Measurements from ENCODE around the gene ABHD14A.

The ABHD14A gene

DNA sequence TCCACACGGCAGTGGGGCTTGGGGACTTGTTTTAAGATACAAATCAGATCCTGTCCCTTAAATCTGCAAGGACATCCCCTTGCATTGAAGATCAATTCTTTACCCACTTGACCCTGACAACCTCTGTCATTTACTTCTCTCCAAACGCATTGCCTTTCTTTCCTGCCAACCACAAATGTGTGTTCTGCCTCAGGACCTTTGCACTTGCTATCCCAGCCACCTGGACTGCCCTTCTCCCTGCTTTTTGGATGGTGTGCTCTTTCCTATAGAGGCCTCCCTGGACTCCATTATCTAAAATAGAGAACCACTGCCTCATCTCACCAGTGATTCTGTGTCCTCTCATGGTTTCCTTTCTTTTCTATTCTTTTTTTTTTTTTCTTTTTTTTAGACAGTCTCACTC, 22.3 kb downstream of the ABHD14A start:
- no peak for DNase-seq (ENCODE audit: low spot score)

DNA sequence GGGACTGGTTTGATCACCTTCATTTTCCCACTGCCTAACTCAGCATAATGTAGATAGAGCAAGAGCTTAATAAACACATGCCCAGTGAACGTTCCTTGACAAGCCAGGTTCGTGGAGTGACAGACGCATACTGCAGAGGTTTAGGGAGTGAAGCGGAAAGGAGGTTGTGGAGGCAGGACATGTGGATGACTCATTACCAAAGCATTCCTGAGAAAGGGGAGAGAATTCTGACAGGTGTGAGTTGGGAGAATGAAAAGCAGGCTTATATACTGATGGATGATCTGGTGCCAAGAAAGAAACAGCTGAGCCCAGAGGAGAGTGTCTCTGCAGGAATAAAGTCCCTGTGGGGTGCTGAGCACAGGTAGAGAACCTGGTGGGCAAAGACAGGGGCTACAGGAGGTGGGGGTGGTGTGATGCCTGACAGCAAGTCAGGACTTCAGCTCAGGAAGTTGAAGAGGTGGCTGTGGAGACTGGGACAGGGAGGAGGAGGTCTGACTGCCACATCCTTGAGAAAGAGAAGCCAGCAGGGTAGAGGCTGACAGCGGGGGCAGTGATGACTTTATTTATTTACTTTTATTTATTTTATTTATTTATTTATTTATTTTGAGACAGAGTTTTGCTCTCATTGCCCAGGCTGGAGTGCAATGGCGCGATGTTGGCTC, 23.2 kb downstream of the ABHD14A start:
- DNase-seq (ENCODE audit: low spot score), result no peak

DNA sequence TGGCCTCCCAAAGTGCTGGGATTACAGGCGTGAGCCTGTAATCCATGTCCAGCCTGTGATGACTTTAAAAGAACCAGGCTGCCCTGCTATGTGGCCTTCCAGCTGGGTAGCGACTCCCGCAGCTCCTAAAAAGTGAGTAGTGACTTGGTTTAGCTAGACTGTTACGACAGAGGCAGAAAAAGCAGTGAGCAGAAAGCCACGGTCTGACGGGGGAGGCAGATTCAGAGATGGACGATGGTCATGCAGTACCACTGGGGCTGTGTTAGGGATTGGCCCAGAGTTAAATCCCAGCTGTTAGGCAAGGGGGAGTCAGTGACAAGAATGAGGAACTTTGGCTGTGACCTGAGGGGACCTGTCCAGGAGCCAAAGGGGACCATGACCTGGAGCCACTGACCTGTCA, 23.9 kb downstream of the ABHD14A start:
- no peak for DNase-seq (ENCODE audit: low spot score)

GRCh38 chr3:51999846-52000245, 25.0 kb downstream of the ABHD14A start:
- peak; percentile 81 for DNase-seq (ENCODE audit: low spot score)

DNA sequence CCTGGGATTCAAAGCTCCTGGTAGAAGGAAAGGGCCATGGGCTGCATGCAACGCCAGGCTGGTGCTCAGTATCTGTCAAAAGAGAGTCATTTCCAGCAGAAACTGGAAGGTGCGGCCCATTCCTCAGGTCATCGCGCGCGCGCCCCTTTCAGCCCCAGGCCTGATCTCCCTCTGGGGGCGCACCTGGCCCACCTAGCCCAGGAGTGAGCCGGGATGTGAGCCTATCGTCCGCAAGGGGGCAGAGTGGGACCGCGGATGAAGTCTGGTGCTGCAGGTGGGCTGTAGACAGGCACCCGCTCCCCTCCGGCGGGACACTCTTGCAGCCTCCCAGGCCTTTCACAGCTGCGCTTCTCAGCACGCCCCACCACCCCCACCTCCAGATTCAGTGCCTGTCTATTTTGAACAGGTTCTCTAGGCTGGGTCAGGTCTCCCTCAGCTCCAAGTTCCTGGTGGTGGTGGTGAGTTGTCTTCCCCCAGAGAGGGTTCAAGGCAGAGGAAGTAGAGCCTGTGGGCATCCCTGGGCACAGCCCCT, 26.6 kb downstream of the ABHD14A start:
- DNase-seq (ENCODE audit: low spot score), result peak; percentile 74

- DNase-seq (ENCODE audit: low spot score), result no peak
These were observed 27.9 kb downstream of the ABHD14A start for GRCh38 chr3:52002748-52003147.

GRCh38 chr3:52004163-52004787, 29.4 kb downstream of the ABHD14A start:
- no peak for DNase-seq (ENCODE audit: low spot score)

- no peak for DNase-seq (ENCODE audit: low spot score)
These were observed 30.1 kb downstream of the ABHD14A start for GRCh38 chr3:52004906-52005395.

GRCh38 chr3:52005571-52005986, 30.7 kb downstream of the ABHD14A start:
- DNase-seq (ENCODE audit: low spot score), result no peak

GRCh38 chr3:52006017-52006819, 31.4 kb downstream of the ABHD14A start:
- no peak for DNase-seq (ENCODE audit: low spot score)

- DNase-seq (ENCODE audit: low spot score), result no peak
These were observed 31.9 kb downstream of the ABHD14A start for GRCh38 chr3:52006820-52007133.

DNA sequence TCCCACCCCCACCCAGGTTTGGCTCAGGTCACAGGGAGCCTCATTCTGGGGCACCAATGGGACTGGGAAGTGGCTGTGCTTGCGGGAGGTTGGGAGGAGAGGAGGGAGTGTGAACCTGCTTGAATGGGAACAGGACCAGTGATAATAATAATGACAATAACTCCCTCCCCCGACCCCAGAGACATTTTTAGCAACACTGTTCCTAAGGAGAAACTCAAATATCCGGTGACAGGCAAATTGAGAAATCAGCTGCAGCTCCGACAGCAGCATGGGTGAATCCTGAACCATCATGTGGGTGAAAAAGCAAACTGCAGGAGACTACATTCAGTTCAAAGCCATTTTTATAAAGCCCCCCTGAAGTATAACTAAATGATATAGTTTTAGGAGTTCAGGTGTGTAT, 32.4 kb downstream of the ABHD14A start:
- DNase-seq (ENCODE audit: low spot score), result no peak

DNA sequence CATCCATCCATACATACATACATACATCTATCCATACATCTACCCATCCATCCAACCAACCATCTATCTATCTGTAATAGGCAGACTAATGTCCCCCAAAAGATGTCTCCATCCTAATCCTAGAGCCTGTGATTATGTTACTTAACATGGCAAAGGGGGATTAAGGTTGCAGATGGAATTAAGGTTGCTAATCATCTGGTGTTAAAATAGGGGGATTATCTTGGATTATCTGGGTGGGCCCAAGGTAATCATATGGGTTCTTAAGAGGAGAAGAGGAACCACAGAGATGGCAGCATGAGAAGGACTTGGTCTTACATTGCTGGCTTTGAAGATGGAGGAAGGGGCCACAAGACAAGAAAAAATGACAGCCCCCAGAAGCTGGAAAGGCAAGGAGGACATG, 35.6 kb downstream of the ABHD14A start:
- no peak for DNase-seq (ENCODE audit: low spot score)

DNA sequence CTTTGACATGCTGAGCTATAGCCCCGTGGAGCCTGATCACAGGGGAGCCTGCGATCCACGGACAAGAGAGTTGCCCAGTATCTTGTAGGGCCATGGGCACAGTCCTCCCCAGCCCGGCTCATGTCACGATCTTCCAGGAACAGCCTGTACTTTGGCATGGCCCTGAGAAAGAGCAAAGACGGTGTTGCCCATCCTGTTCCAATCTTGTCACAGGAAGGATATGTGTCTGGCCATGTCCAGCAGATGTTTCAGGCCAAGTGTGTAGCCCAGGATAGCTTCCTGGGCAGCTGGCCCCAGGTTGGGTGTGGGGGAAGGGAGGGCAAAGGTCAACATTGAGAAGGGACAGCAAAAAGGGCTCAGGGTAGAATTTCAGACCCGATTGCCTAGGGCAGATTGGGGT, 37.8 kb downstream of the ABHD14A start:
- DNase-seq (ENCODE audit: low spot score), result no peak

DNA sequence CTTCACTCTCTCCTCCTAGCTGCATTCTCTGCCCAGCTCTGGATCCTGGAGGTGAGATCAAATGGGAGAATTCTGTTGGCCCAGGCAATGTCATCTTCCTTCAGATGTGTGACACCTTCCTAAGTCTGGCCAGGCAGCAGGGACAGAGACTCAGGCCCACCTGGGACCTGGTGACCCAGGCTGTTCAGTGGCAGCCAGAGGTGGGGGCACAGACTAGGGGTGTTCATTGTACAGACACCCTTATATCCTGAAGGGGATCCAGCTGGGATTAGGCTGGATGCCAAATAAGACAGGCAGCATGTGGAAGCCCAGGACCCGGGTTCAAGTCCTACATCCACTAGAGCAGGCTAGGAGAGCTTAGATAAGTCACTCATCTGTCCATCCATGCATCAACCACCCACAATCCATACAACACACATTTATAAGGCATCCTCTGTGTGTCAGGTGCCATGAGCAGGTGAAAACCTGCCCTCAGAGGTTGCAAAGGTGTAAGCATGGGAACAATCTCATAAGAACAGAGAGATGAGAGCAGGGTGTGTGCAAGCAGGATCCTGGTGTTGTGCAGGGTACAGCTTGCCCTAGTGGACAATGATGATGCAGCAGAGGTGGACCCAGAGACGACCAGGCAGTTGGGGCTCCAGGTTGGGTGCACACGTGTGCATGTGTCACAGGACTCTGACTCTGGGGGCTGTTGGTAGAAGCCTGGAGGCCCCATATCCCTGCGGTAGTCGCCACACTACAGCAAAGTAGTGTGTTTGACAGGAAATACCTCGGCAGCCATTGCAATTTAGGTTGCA, 39.1 kb downstream of the ABHD14A start:
- DNase-seq (ENCODE audit: low spot score), result no peak

DNA sequence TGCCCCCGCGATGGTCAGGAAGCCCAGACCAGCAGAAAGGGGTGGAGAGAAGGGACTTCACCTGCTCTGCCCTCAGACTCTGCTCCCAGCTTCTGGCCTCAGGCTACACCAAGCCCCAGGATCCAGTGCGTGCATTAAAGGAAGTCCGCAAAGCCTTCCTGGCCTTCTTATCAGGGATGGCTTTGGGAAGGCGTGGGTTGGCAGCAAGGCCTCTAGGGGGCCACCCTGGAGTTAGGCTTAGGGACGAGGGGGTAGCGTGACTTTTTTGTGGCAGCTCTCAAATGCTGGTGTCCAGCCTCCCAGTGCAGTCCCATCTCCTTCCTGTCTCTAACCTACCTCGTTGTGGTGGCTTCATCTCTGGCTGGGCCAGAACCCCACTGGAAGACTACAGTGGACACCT, 39.7 kb downstream of the ABHD14A start:
- DNase-seq (ENCODE audit: low spot score), result no peak

DNA sequence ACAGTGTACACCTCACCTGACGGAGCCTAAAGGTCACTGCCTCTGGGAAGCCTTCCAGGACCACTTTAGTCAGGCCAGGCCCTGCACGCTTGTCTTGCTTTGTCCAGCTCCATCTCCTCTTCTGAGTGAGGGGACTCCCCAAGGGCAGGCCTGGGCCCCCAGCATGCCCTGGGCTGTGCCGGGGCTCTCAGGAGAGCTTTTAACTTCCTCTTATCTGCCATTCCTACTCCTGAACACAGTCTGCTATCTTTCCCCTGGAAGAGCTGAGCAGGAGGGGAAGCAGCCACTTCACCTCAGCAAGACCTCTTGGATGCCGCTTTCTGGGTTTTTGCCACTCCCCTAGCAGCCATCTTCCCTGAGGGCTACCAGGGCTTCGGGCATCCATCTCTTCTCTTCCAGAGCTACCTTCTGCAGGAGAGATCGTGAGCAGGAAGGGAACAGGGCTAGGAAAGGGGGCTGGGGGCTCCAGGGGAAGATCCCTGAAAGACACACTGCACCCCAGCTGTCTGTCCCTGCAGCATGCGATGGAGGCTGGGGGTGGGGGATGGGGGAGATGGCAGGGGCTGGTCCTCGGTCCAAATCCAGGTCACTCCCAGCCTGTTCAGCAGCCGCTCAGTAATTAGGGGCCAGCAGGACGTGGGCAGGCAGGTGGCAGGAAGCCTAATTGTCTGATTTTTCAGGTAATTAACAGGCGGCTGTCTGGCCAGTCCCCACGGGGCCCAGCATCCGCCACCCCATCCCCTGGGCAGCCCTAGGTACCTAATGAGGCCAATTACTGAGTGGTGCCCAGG, 40.8 kb downstream of the ABHD14A start:
- DNase-seq (ENCODE audit: low spot score), result no peak

- no peak for DNase-seq (ENCODE audit: low spot score)
These were observed 42.7 kb downstream of the ABHD14A start for GRCh38 chr3:52017586-52017985.

DNA sequence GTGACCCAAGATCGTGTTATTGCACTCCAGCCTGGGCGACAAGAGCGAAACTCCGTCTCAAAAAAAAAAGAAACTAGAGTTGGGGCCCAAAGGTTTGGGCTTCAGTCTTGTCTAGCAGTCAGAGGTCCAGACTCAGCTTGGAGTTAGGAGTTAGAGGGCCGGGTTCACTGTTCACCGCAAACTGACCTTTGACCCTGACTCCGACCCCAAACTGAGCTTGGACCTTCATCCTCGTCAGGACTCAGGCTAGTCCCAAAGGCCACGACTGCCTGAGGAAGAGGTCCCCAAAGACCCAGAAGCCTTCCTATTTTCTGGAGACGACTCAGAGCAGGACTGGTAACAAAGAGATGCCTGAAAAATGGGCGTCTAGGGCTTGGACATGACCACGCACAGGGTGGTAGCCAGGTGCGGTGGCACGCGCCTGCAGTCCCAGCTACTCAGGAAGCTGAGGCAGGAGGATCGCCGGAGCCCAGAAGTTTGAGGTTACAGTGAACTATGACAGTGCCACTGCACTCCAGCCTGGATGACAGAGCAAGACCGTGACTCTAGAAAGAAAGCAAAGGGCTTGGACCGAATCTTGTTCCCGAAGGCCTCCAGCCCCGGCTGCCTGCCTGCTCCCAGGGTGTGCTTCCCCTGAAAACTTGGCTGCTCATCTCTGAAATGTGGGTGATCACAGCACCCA, 43.6 kb downstream of the ABHD14A start:
- DNase-seq (ENCODE audit: low spot score), result no peak

DNA sequence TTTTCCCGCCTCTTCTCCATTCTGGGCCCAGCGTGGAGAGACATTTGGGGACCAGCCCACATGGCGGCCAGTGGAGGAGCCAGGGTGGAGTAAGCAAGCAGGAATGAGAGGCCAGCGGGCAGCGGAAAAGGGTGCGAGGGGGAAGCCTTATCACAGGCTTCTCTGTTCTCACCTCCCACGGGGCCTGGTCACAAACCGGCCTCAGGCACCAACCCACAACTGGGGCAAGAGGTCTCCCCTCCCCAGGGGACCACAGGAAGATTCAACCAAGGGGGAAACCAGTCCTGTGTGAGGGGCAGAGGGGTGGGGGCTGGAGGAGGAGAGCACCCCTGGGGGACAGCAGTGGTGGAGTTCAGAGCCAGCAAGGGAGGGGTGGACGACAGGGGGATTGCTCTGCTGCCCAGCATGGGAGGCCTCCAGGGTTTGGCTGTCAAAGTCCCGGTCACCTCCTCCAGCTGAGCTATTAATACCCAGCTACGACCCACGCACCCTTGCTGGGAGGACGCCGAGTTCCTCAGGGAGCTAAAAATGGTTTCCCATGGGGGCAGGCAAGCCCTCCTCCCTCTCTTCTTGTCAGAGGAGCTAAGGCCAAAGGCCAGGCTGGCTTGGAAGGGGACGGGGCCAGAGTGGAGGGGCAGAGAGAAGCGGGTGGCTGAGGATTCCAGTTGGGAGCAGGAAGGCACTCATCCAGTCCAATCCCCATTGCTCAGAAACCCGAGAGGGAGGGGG, 44.7 kb downstream of the ABHD14A start:
- DNase-seq (ENCODE audit: low spot score), result no peak

All from hematopoietic multipotent progenitor cell treated with erythropoietin and hydrocortisone succinate and interleukin-3 and kit ligand, for 15 days (in vitro differentiated cells).